GM19023 (cell line): ENCODE data around the gene TSPAN13.

Experiments used
- ATAC-seq: cut with Tn5 transposase; IDR thresholded peaks from one replicate; pipeline ENCODE4 v1.9.1; 2021; ENCODE audit warnings: mild to moderate bottlenecking, moderate library complexity; ENCODE audit not compliant: unreplicated experiment

TSPAN13 gene

GRCh38 chr7:16773884-16774283, 20.3 kb downstream of the TSPAN13 start:
- ATAC-seq, result no peak

- no peak for ATAC-seq
These were observed 20.7 kb downstream of the TSPAN13 start for GRCh38 chr7:16774294-16774693.

GRCh38 chr7:16774986-16775385, 21.4 kb downstream of the TSPAN13 start:
- ATAC-seq, result no peak

DNA sequence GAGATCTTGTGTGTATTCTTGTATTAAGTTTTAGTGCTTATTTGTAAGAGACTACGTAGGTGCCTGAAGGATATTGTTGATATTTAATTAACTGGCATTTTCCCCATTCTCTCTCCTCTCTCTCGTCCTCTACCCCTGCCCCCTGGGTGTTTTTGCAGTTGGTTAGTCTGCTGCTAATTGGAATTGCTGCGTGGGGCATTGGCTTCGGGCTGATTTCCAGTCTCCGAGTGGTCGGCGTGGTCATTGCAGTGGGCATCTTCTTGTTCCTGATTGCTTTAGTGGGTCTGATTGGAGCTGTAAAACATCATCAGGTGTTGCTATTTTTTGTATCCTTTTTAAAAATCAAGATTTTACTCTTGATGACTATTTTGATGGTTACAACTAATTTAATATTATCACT, 22.5 kb downstream of the TSPAN13 start:
- no peak for ATAC-seq

- no peak for ATAC-seq
These were observed 24.9 kb downstream of the TSPAN13 start for GRCh38 chr7:16778476-16778875.

DNA sequence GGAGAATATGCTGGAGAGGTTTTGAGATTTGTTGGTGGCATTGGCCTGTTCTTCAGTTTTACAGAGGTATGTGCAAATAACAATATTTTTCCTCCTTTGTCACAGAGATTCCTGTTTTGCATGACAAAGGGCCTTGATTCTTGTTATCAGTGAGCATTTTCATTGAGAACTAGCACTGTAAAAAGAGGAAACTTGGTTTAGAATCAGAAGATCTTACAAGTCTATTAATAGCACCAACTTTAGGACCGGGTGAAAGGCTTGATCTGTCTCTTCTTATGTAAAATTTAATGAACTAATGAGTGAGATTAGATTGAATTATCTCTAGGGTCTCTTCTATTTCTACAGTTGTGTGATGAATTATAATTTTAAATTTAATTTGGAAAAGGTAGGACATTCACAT, 25.5 kb downstream of the TSPAN13 start:
- no peak for ATAC-seq

- no peak for ATAC-seq
These were observed 27.0 kb downstream of the TSPAN13 start for GRCh38 chr7:16780596-16780995.

- no peak for ATAC-seq
These were observed 31.8 kb downstream of the TSPAN13 start for GRCh38 chr7:16785321-16785720.

DNA sequence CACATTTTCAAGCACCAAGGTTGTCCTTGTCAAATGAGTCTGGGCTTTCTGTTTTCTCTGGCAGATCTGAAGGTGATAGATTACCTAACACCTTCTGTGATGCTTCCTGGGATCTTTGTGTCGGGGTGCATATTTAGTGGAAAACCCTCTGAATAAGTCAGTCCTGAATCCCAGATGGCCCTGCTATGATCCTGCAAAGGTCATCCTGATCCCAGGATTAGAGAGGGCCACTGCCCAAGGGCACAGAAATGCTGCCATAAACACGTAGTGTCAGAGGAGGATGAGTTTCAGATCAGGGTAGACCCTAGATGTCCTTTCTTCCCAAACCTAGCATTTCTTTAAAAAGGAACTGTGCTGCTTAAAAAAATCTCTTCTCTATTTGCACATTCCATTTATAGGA, 32.3 kb downstream of the TSPAN13 start:
- ATAC-seq, result no peak

DNA sequence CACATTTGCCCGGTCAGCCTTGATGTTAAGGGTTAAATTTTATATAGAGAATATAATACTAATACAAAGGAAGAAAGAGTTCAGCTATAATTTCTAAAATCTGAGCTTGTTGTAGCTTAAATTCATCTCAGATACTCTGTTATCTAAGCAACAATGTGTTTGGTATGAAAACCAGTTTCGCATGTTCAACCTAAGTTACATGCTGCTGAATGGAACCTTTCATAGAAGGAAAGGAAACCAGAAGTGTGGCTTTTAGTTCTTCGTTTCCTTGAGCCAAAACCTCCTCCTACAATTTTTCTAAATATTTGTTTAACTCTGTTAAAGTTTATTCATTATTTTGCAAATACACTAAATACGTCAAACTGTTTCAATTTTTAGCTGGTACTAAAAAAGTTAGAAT, 32.7 kb downstream of the TSPAN13 start:
- no peak for ATAC-seq

- no peak for ATAC-seq
These were observed 33.6 kb downstream of the TSPAN13 start for GRCh38 chr7:16787127-16787526.

DNA sequence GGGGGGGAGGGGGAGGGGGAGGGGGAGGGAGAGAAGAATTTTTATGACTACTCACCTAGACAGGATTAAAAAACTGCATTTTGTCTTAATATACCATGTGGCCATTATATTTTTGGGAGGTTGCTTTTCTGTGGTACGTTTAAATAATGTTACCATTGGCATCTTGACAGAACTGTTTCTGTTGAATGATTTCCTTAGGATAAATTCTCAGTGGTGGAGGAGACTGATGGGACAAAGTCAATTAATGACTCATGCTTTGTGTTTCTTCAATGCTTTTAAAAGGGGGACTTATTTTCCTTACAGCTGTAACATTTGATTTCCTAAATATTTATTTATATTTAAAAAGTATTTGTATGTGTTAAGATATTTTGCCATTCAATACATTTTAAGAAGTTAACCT, 37.5 kb downstream of the TSPAN13 start:
- no peak for ATAC-seq

- ATAC-seq, result no peak
These were observed 38.5 kb downstream of the TSPAN13 start for GRCh38 chr7:16791905-16792698.

DNA sequence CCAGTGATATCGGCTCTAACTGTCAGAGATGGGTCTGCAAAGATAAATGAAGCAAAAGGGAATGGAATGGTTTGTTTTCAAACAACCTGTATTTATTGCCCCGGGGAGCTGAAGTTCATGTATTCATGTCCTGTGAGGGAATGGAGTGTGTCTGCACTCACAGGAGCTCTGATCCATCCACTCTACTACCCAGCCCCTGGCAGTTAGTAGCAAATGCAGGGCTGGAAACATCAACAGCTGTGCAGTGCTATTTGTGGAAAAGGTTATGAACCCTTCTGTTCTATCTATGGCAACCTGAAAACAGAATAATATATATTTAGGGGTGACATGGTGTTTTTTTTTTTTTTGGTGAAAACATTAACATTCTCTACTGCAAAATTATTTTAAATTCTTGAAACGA, 41.4 kb downstream of the TSPAN13 start:
- ATAC-seq, result no peak

DNA sequence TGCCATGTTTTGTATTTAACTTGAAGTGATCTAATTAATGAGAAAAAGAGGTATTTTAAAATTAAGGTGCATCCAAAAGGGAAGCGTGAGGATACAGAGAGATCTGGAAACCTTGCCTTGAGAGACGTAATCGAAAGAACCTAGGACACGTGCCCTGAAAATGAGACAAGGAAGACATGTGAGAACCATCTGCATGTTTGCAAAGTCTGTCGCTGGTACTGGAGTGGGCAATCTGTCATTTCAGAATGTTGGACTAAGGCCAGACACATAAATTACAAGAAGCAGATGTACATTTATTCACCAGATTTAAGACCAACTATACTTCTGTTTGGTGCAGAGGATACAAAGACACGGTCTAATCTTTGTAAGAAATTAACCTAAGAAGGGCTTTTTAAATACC, 42.1 kb downstream of the TSPAN13 start:
- ATAC-seq, result no peak

DNA sequence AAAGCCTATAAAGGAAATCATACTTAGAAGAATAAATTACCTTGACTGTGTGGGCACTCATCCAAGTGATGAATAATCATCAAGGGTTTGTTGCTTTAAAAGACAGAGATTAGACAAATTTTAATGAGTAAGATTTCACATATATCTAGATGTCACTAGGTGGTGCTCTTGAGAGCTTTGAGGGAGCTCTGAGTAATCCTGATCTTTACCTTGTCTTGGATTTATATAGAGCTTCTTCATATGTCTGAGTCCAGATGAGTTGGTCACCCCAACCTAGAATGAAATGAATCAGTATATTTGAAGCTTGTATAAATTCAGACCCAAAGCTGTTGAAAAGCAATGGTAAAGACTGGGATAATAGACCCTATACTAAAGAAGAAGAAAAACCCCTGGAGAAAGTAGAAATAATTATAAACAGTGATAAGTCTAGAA, 47.6 kb downstream of the TSPAN13 start:
- ATAC-seq, result no peak

DNA sequence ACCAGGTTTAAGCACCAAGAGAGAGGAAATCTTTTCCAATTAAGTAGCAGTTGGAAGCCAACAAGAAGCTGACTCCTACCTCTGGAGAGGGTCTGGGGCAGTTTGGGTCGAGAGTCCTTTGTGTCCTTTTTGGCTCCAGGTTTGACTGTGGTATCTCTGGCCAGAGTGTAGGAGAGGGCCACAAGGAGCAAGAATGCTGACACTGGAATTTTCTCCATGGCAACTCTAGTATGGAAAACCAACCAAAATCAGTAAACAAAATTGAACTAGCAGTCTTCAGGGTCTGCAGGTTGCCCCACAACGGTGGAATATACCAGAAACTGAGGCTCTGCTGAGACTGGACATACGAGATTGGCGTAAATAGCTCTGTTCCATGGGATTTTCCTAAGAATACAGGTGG, 48.0 kb downstream of the TSPAN13 start:
- ATAC-seq, result no peak

DNA sequence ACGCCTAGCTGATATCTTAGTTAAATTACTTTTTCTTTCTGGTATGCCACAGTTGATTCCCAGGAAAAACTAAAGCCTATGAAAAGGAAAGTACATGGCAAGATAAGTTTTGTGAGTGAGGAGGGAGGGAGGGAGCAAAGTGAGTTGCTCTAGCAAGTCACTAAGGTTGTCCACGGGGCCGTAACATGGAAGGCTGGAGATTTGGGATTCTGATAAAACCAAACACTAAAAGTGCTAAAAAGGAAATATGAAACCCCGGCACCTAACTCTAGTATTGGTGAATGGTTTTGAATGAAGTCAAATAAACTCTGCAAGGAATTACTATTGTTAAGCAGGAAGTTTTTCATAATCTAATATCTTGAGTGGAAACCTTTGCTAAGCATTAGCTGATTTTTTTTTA, 49.6 kb downstream of the TSPAN13 start:
- no peak for ATAC-seq

- no peak for ATAC-seq
These were observed 50.5 kb downstream of the TSPAN13 start for GRCh38 chr7:16803881-16804673.

GRCh38 chr7:16804674-16805439, 51.3 kb downstream of the TSPAN13 start, which contains the start of gene AGR2:
AGR2 (minus strand) TSS chr7:16804999; CDS start chr7:16801796, 3,203 bp downstream.
- ATAC-seq, result no peak

DNA sequence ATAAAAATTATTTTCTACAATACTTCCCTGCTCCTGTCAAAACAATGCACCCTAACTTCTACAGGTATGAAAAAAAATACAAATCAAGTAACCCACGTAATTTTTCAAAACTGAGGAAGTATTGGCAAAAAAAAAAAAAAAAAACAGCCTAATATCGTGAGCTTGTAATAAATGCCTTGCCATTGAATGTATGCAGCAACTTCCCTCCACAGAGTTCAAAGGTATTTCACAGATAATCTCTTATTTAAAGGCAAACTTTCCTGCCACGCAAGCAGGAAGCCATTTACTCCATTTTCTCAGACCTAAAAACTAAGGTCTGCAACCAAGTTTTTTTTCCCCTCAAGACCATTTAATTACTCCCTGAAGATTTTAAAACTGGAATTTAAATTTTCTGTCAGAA, 51.9 kb downstream of the TSPAN13 start:
- ATAC-seq, result no peak
